A549 (cell line): ENCODE results near the gene ITGA7.

Experiments used
- CEBPB ChIP-seq, 2 experiments: fragments of >200 bp in 1 of 2; sonication (Bioruptor Twin) in 1 of 2; formaldehyde crosslinking in 1 of 2; IDR thresholded peaks; 2 replicates each; pipeline ENCODE4 v1.6.1; 2012 to 2016
- POLR2A ChIP-seq: IDR thresholded peaks from 2 replicates; pipeline ENCODE4 v1.6.1; 2012; ENCODE audit warnings: mild to moderate bottlenecking, low read length
- TF ChIP-seq, protein P1 (sequence below): fragments of 450-650 bp; IDR thresholded peaks from 2 replicates; pipeline ENCODE4 v1.6.1; 2014; ENCODE audit warnings: antibody characterized with exemption

DNA sequence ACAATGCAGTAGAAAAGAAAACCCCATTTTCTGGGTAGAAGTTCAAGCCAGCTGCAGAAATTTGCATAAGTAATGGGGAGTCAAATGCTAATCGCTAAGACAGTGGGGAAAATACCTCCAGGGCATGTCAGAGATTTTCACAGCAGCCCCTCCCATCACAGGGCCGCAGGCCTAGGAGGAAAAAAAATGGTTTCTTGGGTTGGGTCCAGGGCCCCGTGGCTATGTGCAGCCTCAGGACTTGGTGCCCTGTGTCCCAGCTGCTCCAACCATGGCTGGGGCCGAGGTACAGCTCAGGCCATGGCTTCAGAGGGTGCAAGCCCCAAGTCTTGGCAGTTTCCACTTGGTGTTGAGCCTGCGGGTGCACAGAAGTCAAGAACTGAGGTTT is 56.4 kb downstream of the ITGA7 start:
- no peak for TF ChIP-seq POLR2A
- TF ChIP-seq CEBPB (IDR thresholded peaks at IDR 0.05): no peak
- TF ChIP-seq, protein P1, sequence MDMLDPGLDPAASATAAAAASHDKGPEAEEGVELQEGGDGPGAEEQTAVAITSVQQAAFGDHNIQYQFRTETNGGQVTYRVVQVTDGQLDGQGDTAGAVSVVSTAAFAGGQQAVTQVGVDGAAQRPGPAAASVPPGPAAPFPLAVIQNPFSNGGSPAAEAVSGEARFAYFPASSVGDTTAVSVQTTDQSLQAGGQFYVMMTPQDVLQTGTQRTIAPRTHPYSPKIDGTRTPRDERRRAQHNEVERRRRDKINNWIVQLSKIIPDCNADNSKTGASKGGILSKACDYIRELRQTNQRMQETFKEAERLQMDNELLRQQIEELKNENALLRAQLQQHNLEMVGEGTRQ: no peak
